GM19397 (cell line): ENCODE measurements around the gene PRKN.

ENCODE experiments used
- ATAC-seq: cut with Tn5 transposase; IDR thresholded peaks from one replicate; pipeline ENCODE4 v1.9.1; 2021; ENCODE audit warnings: mild to moderate bottlenecking, moderate library complexity; ENCODE audit not compliant: unreplicated experiment

Gene PRKN

DNA sequence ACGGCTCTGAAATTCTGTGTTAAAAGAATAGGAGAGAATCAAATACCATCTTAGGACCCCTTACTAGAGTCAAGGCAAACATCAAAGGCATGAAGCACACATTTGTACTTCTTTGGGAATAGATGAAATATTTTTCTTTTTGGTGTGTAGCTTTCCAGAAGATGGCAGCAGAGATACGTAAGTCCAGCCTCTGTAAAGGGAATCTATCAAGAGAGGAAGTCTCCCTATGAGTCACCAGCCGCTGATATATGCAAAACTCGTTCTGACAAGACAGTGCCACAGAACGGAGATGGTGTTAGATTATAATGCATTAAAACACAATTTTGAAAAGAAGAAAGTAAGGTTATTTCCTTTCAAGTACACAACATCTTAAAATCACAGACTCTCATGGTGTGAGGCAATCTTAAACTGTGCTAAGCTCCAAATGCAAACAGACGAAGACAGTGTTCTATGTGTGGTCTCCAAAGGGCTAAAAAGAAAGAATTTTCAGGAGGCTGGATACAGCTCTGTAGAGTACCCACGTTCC, 1333.7 kb downstream of the PRKN start:
- peak; percentile 99 for ATAC-seq

DNA sequence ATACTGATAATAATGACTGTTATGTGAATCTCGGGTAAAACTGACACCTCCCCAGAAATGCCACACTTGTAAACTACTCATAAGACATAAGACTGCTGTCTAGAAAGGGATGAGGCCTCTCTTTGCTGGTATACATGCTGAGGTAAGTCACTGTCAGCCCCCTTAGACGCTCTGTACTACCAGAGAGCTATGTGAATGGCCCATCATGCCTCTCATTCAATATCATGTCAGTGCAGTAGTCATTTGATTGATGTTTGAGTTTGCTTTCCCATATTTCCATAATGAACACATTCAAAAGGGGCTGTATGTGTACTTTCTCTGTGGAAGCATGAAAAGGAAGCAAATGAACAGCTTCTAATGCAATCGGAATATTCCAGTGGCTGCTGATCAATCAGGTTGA, 1334.3 kb downstream of the PRKN start:
- no peak for ATAC-seq

DNA sequence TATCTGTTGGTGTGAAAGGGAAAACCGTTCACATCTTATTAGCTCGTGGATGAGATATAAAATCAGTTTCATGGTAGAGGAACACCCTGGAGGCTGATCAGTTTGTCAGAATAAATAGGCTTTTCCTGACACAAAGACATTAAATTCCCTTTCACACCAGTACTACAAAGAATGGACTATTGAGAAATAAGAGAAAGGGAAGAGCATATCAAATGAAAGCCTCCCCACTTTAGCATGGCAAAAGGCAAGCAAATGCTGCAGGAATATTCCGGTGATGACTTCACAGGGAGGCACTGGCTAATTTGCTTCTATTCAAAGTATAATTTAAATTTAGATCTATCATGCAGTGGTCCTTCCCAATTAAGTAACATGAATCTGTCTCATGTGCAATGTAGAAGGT, 1337.8 kb downstream of the PRKN start:
- ATAC-seq = no peak

DNA sequence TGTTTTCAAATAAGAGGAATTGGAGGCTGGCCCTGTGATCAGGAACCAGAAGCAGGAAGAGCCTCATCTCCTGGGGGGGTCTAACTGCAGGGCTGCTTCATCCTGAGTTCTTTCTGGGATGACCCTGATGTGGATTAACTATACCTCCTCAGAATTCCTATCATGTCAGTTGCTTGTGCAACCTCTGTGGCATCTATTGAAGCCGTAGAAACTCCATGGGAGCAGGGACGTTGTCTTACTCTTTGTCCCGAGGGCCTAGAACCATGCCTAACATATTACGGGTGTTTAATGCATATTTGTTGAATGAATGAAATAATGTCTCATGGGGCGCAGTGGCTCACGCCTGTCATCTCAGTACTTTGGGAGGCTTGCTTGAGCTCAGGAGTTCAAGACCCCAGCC, 1343.6 kb downstream of the PRKN start:
- ATAC-seq = no peak

DNA sequence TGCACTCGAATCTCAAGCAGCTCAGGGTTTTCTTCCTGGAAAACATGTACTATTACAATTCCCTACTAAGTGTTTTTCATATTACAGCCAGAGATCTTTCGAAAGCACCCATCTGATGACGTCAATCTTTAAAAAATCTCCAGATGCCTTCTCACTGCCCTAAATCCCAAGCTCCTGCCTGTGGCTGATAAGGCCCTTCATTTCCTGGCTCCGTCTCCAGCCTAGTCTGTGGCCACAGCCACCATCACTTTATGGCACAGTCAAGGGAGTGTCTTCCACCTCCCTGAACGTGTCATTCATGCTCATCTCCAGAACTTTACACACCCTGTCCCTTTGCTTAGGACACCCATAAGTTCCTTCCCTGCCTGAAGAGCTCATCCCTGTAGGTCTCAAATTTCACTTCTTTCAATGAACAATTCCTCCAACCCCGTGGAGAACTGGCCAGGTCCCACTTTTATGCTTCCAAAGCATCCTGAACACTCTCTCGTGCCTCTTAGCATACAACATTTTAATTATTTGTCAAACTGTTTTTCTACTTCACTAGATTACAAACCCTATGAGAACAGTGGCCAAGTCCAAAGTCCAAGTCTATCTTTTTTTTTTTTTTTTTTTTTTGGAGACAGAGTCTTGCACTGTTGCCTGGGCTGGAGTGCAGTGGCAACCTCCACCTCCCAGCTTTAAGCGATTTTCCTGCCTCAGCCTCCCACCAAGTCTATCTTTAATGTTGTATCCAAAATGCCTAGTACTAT, 1347.6 kb downstream of the PRKN start:
- no peak for ATAC-seq

DNA sequence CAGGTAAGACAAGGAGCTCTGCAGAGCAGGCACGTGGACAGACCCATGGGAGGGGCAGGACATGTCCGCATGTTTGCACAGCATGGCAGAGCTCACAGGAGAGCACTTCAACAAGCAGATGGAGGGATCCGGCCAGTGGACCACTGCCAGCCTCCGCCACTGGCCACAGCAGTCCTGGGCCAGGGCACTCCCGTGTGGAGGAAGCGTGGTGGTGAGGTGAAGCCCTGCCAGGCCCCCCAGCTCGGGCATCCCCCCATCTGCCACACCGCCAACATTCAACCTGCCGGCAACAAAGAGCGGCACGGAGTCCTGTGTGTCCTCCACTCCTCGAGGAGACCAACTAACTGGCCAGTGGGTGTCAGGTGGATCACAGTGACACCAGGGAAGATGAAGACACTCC, 1349.5 kb downstream of the PRKN start:
- ATAC-seq = no peak

DNA sequence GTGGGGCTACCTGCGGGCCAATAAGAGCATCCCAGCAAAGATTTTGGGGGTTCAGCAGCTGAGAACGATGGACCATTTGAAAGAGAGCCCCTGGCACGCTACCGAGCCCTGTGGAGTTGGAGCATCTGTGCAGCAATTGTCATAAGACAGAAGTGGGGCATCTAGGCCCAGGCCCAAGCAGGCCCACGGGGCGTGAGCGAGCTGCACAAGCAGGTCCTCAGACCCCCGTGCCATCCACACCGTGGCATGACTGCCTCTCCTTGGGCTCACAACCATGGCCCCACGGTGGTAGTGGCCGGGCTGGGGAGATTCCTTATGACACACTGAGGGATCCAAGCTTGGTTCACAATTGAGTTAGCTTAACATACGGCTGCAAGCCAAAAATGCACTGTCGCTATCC, 1350.5 kb downstream of the PRKN start:
- no peak for ATAC-seq

DNA sequence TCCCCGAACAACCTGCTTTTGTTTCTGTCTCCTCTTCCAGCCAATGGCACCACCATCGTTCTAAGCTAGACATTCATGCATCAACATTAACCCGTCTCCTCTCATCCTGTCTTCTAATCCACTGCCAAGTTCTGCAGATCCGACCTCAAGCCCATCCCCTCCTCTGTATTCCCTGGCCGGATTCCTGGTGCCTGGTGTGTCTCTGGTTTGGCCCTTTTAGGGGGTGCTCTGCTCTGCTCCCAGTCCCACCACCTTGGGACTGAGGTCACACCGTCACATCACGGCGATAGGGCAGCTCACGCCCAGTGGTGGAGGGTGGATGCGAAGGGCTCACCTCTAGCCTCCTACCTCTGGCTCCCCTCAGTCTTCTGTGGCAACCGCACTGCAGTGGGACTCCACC, 1351.2 kb downstream of the PRKN start:
- no peak for ATAC-seq

DNA sequence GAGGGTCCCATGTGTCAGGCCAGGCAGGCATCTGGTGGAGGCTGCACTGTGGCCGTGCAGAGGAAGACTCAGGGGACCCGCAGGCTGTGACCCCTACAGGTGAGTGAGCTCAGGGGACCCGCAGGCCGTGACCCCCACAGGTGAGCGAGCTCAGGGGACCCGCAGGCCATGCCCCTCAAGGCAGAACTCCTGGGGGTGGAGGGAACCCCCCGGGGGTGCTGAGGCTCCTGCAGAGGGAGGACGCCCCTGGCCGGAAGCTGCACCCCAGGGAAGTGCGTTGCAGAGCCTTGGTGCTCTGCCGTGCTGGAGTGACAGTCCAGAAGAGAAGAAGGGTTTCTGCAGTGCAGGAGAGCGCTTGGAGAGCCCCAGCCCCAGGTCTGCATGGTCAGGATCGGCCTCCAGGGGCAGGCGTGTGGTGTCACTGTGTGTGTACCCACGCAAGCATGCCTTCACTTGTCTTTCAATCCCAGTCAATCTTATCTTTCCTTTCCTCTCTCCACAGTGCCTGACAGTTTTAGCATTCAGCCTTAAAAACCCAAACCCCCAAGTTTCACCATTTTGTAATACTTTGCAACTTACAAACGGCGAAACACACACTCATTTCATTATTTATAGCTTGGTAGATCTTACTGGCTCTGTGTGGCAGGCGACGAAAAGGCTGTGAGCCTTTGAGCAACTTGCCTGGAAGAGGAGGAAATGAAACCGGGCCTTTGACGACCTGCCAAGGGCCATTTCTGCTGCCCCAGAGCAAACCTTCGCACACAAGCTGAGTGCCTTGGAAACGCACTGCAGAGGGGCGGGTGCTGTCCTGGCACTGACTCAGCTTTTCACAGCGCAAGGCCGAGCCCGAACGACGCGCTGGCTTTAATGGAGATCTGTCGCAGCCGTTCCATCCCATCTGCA, 1352.3 kb downstream of the PRKN start:
- ATAC-seq = no peak

DNA sequence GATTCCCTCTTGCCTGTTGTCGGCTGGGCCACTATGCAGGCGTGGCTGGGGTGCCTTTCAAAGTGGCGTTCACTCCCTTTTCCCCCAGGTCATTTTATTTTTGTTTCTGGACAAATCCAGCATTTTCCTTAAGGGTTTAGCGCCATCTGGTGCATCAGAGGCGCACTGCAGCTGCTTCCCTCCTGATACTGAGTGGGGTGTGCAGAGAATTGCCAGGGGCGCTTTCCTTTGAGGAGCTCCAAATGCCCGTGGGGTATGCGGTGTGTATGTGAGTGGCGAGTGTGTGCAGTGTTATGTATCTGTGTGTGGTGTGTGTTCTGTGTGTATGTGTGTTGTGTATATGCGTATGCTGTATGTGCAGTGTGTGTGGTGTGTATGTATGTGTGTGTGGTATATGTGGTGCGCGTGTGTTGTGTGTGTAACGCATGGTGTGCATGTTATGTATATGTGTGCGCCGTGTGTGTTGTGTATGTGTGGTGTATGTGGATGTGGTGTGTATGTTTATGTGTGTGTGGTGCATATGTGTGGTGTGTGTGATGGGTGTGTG, 1353.6 kb downstream of the PRKN start:
- ATAC-seq = no peak

DNA sequence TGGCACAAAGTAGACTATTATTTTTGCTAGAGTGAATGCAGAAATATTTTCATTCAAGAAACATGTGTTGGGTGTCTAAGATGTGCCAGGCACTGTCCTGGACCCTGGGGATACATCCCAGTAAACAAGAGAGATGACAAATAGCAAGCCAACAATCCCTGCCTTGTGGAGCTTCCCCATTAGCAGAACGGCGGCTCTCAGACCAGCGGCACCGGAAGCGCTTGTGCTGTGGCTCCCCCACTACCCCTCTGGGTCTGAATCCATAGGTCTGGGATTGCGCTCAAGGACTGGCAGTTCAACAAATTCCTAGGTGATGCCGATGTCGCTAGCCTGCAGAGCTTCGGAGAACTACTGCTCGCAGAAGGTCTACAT, 1355.2 kb downstream of the PRKN start:
- ATAC-seq = no peak

DNA sequence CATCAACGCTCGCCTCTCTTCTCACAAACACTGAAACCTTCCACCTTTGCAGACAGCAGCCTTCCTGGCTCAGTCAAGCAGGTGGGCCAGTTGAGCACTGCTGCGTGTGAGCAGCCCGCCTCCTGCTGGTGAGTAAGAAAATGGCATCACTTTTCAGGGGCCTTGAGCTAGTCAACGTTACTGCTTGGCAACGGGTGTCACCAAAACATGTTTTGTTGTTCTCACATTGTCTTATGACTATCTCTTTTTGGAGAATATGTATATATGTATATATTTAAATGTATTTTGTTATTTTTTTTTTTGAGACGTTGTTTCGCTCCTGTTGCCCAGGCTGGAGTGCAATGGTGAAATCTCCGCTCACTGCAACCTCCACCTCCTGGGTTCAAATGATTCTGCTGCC, 1356.7 kb downstream of the PRKN start:
- ATAC-seq = peak; percentile 85

DNA sequence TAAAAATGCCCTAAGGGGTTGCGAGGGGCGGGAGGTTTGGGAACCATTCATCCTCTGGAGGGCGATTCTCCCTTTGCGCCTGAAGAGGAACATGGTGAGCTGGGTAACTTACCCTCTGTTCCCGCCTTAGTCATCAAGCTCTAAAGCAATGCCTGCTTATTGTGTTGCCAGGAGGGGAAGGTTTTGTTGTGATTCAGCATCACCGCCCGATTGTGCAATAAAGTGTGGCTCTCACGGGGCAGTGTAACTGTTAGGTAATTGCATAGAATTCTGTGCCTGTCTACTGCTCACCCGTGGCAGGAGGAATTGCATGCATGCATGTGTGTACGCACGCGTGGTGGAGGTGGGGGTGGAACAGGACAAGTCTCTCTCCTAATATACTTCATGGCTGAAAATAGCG, 1358.2 kb downstream of the PRKN start:
- no peak for ATAC-seq

DNA sequence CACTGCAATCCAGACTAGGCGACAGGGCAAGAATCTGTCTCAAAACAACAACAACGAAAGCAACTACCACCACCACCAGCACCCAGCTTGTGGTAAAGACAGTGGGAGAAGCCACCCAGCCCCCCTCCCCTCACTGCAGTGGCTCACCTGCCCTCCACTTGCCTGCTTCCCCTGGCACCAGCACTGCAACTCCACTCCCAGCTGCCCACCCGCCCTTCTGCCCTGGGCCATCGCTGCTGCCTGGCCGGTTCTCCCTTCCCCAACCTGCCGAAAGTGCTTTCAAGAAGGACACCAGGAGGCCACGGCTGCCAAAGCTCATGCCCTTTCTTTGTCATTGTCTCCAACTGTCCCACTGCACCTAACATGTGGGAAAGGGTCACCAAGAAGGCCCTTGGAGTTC, 1359.1 kb downstream of the PRKN start:
- ATAC-seq = no peak

DNA sequence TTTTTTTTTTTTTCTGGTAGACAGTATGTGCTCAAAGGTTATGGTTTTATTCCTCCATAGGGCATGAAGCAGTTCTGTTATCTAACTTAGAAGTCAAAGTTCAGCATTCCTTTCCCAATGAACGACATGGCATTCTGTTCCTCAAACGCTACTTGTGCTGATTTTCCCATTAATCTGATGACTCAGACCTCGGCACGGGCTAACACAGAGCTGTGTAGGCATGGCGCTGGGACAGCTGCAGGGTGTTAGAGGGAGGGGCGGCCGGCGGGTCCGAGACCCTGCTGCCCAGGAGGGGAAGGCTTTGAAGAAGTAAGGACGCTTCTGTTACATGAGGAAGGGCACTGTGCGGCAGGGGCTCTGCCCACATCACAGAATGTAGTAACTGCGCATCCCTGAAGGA, 1360.1 kb downstream of the PRKN start:
- no peak for ATAC-seq

DNA sequence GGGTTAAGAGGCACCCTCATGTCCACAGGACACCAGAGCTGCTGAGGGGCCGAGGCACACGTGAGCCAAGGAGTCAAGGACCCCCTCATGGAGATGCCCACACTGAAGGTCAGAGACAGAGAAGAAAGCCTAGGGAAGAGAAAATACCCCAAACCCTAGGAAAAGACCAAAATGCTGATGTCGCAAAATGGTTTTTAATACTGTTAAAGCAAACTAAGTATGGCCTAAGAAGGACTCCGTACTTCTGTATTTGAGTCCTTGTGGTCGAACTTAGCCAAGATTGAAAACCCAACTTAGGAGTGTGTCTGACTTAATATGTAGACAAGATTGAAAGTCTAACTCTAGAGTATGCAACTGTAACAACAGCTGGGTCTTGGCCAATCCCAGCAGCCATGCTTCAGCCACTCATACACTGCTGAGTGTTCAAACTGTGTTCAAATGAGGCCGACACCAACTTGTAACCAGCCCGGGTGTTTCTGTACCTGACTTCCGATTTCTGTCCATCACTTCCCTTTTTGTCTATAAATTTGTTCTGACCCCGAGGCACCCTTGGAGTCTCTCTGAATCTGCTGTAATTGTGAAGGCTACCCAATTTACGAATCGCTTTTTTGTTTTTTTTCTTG, 1361.2 kb downstream of the PRKN start:
- no peak for ATAC-seq

DNA sequence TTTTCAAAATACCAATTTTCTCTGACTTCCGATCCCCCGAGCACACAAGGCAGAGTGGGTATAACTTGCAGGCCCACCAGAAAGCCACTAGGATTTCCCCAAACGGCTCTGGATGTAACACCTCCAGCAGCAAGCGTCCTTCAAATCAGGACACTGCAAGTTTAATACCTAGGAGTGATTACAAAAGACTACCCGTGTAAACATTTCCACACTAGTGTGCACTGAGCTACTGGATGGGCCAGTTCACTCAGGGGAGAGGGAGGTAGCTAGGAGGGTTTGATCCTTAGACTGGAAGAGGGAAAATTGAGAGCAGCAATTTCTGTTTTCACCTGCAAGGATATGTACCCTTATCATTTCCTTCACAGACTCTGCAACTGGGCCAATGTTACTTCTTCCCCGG, 1361.9 kb downstream of the PRKN start:
- ATAC-seq = no peak

DNA sequence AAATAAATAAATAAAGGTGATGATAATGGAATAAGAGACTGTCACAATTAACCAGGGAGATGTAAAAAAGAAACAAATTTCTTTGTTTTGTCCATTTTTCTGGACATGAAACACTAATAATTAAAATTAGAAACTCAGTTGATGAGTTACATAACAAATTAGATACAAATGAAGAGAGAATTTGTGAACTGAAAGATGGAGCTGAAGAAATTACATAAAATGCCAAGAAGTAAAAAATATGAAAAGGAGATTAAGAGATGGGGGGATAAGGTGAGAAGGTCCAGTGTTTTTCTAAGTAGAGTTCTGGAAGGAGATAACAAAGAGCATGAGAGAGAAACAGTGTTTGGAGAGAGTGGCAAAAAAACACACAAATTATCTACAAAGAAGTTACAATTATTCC, 1364.3 kb downstream of the PRKN start:
- ATAC-seq = no peak

DNA sequence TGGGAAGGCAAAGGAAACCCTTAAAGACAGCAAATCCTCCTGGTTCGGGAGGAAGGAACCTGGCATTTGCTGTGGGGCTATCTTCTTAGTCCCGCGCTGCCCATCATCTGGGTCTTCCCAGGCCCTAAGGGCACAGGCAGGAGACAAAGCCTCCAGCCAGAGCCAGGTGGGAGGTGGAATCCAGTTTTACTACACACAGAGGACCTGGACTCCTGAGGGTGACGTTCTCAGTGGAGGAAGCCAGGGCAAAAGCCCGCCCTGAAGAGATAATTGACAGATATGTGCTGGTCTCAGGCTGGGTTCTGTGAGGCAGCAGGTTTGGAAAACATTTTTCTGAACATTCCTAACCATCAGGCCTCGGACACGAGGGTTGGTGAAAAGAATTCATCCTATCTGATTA, 1365.3 kb downstream of the PRKN start:
- no peak for ATAC-seq

DNA sequence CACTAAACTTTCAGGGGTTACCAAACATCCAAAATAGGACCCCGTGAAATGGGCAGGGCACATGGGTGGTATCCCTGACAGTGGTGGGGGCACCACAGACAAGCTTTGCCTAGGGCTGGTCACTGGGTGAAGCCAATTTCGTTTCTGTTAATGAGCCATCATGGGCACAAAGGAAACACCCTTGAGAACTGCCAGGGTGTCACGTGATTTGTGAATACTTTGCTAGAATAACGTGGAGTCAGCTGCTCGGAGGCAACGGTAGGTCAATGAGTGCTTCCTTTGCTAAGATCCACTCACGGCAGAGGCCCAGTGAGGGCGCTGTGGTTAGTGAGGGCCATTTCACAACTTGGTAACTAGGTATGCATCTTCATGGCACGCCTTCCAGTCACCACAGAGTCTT, 1366.0 kb downstream of the PRKN start:
- no peak for ATAC-seq

DNA sequence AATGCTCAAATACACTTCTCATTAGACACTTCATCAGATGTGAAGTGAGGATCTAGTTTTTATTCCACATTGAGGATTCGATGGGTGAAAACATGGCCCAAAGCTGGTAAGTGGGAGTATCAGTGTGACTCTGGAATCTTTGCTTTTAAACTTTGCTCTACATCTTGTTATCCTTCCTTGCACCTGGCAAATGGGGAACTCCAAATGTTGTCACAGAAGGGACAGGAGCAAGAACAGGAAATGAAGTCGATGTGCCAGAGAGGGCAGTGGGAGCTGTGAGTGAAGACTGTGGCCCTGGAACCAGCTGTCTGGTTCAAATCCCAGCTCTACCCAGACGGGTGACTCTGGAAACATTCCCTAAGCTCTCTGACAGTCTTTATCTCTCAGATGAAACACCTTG, 1367.0 kb downstream of the PRKN start:
- ATAC-seq = no peak

DNA sequence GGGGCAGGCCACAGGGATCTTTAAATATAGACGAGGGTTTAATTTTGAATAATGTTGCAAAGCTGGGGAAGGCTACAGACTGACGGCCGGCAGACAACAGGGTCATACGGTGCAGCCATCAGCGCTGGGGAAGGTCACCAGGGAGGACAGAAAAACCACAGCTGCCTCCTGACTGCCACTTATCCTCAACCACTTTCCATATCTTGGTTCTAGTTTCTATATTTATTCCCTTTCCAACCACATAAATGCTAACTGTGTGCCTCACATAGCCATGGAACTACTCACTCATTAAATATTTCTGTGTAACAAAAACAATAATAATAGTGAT, 1368.0 kb downstream of the PRKN start:
- no peak for ATAC-seq
